H1 (cell line): ENCODE data around the gene KIZ. TPM values are rescaled to one million over a fixed set of nuclear protein-coding genes. Genes with fewer than 3 reads are reported as not detected.

ENCODE experiments used
- CTCF ChIA-PET: fragments of 300-600 bp; sonication (Branson Sonifier 250); formaldehyde crosslinking; loops from one replicate; lab custom pipeline; 2021; ENCODE audit not compliant: partially characterized antibody; lab: Charles Lee
- POLR2A ChIA-PET: fragments of 300-600 bp; sonication (Branson Sonifier 250); formaldehyde crosslinking; loops from one replicate; lab custom pipeline; 2021; ENCODE audit warnings: inconsistent platforms; ENCODE audit not compliant: partially characterized antibody; lab: Charles Lee
- DNase-seq, 2 experiments: peaks; one replicate each; pipeline versions ENCODE4 v3.0.0 to v3.0.0-alpha.2; 2010 to 2022; ENCODE audit warnings: low spot score in 2 of 2, low read depth in 1 of 2, mixed read lengths in 1 of 2
- FAIRE-seq: peaks from 2 replicates; lab custom pipeline; 2011; peaks lifted over from hg19 to GRCh38; lab: Jason Lieb, UNC
- H2AFZ ChIP-seq: 2 replicates; pipeline ENCODE4 v1.8.1; 2012; ENCODE audit warnings: low read length, inconsistent platforms
- H2AK5ac ChIP-seq: 2 replicates; pipeline ENCODE4 v1.6.1; 2013; ENCODE audit warnings: low read depth, low read length
- H2BK120ac ChIP-seq: replicated peaks from 2 replicates; pipeline ENCODE3; 2013; ENCODE audit warnings: low read depth, low read length, inconsistent platforms
- H2BK12ac ChIP-seq: 2 replicates; pipeline ENCODE4 v1.6.1; 2013; ENCODE audit warnings: low read depth, low read length
- H2BK15ac ChIP-seq: 2 replicates; pipeline ENCODE4 v1.6.1; 2013; ENCODE audit warnings: low read length
- H2BK20ac ChIP-seq: 2 replicates; pipeline ENCODE4 v1.6.1; 2013; ENCODE audit warnings: low read length
- H2BK5ac ChIP-seq: 2 replicates; pipeline ENCODE4 v1.6.1; 2013; ENCODE audit warnings: low read depth, low read length
- H3K14ac ChIP-seq: 2 replicates; pipeline ENCODE4 v1.6.1; 2013; ENCODE audit warnings: inconsistent platforms; ENCODE audit not compliant: insufficient read length
- H3K18ac ChIP-seq: 2 replicates; pipeline ENCODE4 v1.6.1; 2013; ENCODE audit warnings: low read length; ENCODE audit errors: extremely low read depth
- H3K23ac ChIP-seq: 2 replicates; pipeline ENCODE4 v1.6.1; 2013; ENCODE audit warnings: inconsistent platforms; ENCODE audit not compliant: insufficient read length
- H3K23me2 ChIP-seq: 2 replicates; pipeline ENCODE4 v1.6.1; 2013; ENCODE audit warnings: low read depth, low read length
- H3K27ac ChIP-seq: 2 replicates; pipeline ENCODE4 v1.6.1; 2011; ENCODE audit warnings: low read depth, low read length, inconsistent platforms
- H3K27me3 ChIP-seq, 4 experiments: replicated peaks in 1 of 4; 1 replicate in 1 of 4; 2 replicates in 3 of 4; pipeline versions ENCODE4 v1.6.1 to v1.8.1; 2011 to 2013; ENCODE audit warnings: low read length in 3 of 4, mild to moderate bottlenecking in 3 of 4, inconsistent platforms in 2 of 4, mixed read lengths in 2 of 4, moderate library complexity in 1 of 4; ENCODE audit not compliant: control insufficient read depth in 3 of 4, insufficient read depth in 3 of 4; ENCODE audit errors: extremely low read depth in 1 of 4
- H3K36me3 ChIP-seq, 4 experiments: 2 replicates each; pipeline versions ENCODE4 v1.6.1 to v1.8.1; 2011 to 2013; ENCODE audit warnings: mild to moderate bottlenecking in 4 of 4, low read length in 3 of 4, moderate library complexity in 2 of 4, control low read depth in 1 of 4, inconsistent platforms in 1 of 4; ENCODE audit not compliant: insufficient read depth in 4 of 4, control insufficient read depth in 2 of 4
- H3K4ac ChIP-seq: replicated peaks from 2 replicates; pipeline ENCODE3; 2013; ENCODE audit warnings: low read length, low read depth, mixed read lengths, inconsistent platforms; ENCODE audit not compliant: insufficient read length
- H3K4me1 ChIP-seq, 4 experiments: replicated peaks in 1 of 4; 1 replicate in 1 of 4; 2 replicates in 3 of 4; pipeline versions ENCODE4 v1.6.1 to v1.8.1; 2011 to 2013; ENCODE audit warnings: low read length in 3 of 4, inconsistent platforms in 2 of 4, mixed read lengths in 1 of 4; ENCODE audit not compliant: insufficient read depth in 4 of 4, control insufficient read depth in 3 of 4
- H3K4me2 ChIP-seq, 2 experiments: 2 replicates each; pipeline versions ENCODE4 v1.6.1 to v1.8.1; 2011 to 2013; ENCODE audit warnings: low read depth in 2 of 2, low read length in 2 of 2, control low read depth in 1 of 2, inconsistent platforms in 1 of 2, mild to moderate bottlenecking in 1 of 2; ENCODE audit not compliant: insufficient read depth in 1 of 2
- H3K4me3 ChIP-seq, 4 experiments: fragments of 200-600, 300-600 bp in 1 of 4; sonication (generic), shearing (Covaris generic), sonication (Bioruptor Twin) in 1 of 4; 2 replicates each; pipeline versions ENCODE4 v1.5.1 to v1.8.1; 2011 to 2016; ENCODE audit warnings: low read length in 4 of 4, low read depth in 3 of 4, control low read depth in 2 of 4, inconsistent platforms in 2 of 4, mild to moderate bottlenecking in 2 of 4, mixed read lengths in 1 of 4, moderate library complexity in 1 of 4; ENCODE audit not compliant: insufficient read depth in 2 of 4; ENCODE audit errors: extremely low read depth in 1 of 4
- H3K56ac ChIP-seq: replicated peaks from 2 replicates; pipeline ENCODE3; 2013; ENCODE audit warnings: low read depth, mild to moderate bottlenecking, mixed read lengths, low read length, inconsistent platforms; ENCODE audit not compliant: insufficient read length
- H3K79me1 ChIP-seq: 2 replicates; pipeline ENCODE4 v1.6.1; 2013; ENCODE audit warnings: low read depth, low read length, control low read depth
- H3K79me2 ChIP-seq, 2 experiments: 2 replicates each; pipeline versions ENCODE4 v1.6.1 to v1.8.1; 2012 to 2013; ENCODE audit warnings: low read length in 2 of 2, mild to moderate bottlenecking in 2 of 2, inconsistent platforms in 1 of 2; ENCODE audit not compliant: insufficient read depth in 2 of 2, control insufficient read depth in 1 of 2
- H3K9ac ChIP-seq, 4 experiments: replicated peaks in 1 of 4; 1 replicate in 1 of 4; 2 replicates in 3 of 4; pipeline versions ENCODE4 v1.6.1 to v1.8.1; 2011 to 2013; ENCODE audit warnings: low read depth in 3 of 4, low read length in 3 of 4, control low read depth in 2 of 4, mild to moderate bottlenecking in 2 of 4, moderate library complexity in 2 of 4, inconsistent platforms in 1 of 4; ENCODE audit errors: extremely low read depth in 1 of 4
- H3K9me3 ChIP-seq, 2 experiments: 2 replicates each; pipeline versions ENCODE4 v1.6.1 to v1.8.1; 2012 to 2013; ENCODE audit warnings: mild to moderate bottlenecking in 2 of 2, moderate library complexity in 2 of 2, control low read depth in 1 of 2, inconsistent platforms in 1 of 2, low read depth in 1 of 2, low read length in 1 of 2, mixed read lengths in 1 of 2; ENCODE audit not compliant: insufficient read depth in 2 of 2
- H4K20me1 ChIP-seq, 2 experiments: replicated peaks in 1 of 2; 2 replicates each; pipeline versions ENCODE3 to v1.8.1; 2011 to 2013; ENCODE audit warnings: inconsistent platforms in 2 of 2, low read length in 2 of 2, mild to moderate bottlenecking in 1 of 2; ENCODE audit not compliant: insufficient read depth in 2 of 2, control insufficient read depth in 1 of 2
- H4K5ac ChIP-seq: 2 replicates; pipeline ENCODE4 v1.6.1; 2013; ENCODE audit warnings: low read length, low read depth, mixed read lengths, inconsistent platforms; ENCODE audit not compliant: insufficient read length
- H4K8ac ChIP-seq: 2 replicates; pipeline ENCODE4 v1.8.0; 2013; ENCODE audit warnings: mild to moderate bottlenecking, moderate library complexity, low read length, inconsistent platforms; ENCODE audit not compliant: insufficient read depth; ENCODE audit errors: extremely low read depth
- H4K91ac ChIP-seq: replicated peaks from 2 replicates; pipeline ENCODE3; 2013; ENCODE audit warnings: low read length, mixed read lengths, inconsistent platforms; ENCODE audit not compliant: insufficient read length
- CTCF ChIP-seq, 3 experiments: IDR thresholded peaks; 1 replicate in 2 of 3; 2 replicates in 1 of 3; pipeline versions ENCODE4 v1.5.1 to v1.6.1; 2011; ENCODE audit warnings: low read length in 3 of 3, mild to moderate bottlenecking in 3 of 3, inconsistent platforms in 2 of 3, low read depth in 1 of 3, moderate library complexity in 1 of 3; ENCODE audit not compliant: insufficient read depth in 1 of 3; ENCODE audit errors: control extremely low read depth in 1 of 3
- EZH2 ChIP-seq: fragments of 200-600 bp; sonication (generic); IDR thresholded peaks from 2 replicates; pipeline ENCODE4 v1.7.1; 2012; ENCODE audit warnings: low read depth, mild to moderate bottlenecking, moderate library complexity, low read length, inconsistent platforms; ENCODE audit not compliant: severe bottlenecking
- PHF8 ChIP-seq: fragments of 200-600 bp; sonication (generic); conservative IDR thresholded peaks from 2 replicates; pipeline ENCODE4 v1.7.1; 2012; ENCODE audit warnings: low read depth, mild to moderate bottlenecking, inconsistent platforms, low read length, moderate library complexity
- SIRT6 ChIP-seq: IDR thresholded peaks from one replicate; pipeline ENCODE4 v1.7.1; 2012; ENCODE audit warnings: low read length, inconsistent platforms
- SP2 ChIP-seq: IDR thresholded peaks from 2 replicates; pipeline ENCODE4 v1.6.1; 2012; ENCODE audit warnings: mild to moderate bottlenecking, low read length, inconsistent platforms
- TAF1 ChIP-seq: IDR thresholded peaks from 2 replicates; pipeline ENCODE4 v1.6.1; 2011; ENCODE audit warnings: mild to moderate bottlenecking, low read depth, low read length
- YY1 ChIP-seq: IDR thresholded peaks from 2 replicates; pipeline ENCODE4 v1.6.1; 2011; ENCODE audit warnings: low read depth, mild to moderate bottlenecking, low read length
- WGBS, 2 experiments: shearing (Covaris generic) in 1 of 2; methylation state at CpG; one replicate each; pipeline versions ENCODE4 v1.1.6 to v1.1.7; 2013 to 2015; ENCODE audit warnings: low lambda C conversion rate in 2 of 2, mixed read lengths in 2 of 2, inconsistent platforms in 1 of 2, low coverage in 1 of 2, missing lambda C conversion rate in 1 of 2; ENCODE audit not compliant: insufficient replicate concordance in 2 of 2, insufficient coverage in 1 of 2, insufficient read length in 1 of 2; ENCODE audit errors: extremely low coverage in 1 of 2, missing lambda C conversion rate in 1 of 2; 5-methylcytosine and 5-hydroxymethylcytosine counted together
- polyA plus RNA-seq, 7 experiments: library from polyadenylated mRNA; depleted of rRNA in 3 of 7; stranded (reverse) in 5 of 7; unstranded in 2 of 7; fragments of >200 nt in 5 of 7; fragments of 200-250 nt in 2 of 7; gene quantifications; 1 replicate in 5 of 7; 2 replicates in 1 of 7; 4 replicates in 1 of 7; pipeline versions ENCODE4 v1.2.1 to v1.2.3, GENCODE V29; 2011 to 2013; ENCODE audit warnings: missing spikeins in 2 of 7, mixed read lengths in 2 of 7
- total RNA-seq: library from RNA; stranded (reverse); fragmentation: NEBNext Ultra II Directional; extraction: Animal tissue kit (Norgen Biotek cat#: 25700); gene quantifications from 2 replicates; pipeline ENCODE4 v1.2.1, GENCODE V29; 2021

Gene KIZ
- total and polyA plus RNA-seq, 2 of the 8 experiments (the other 6 are each of a cell fraction or from before 2014, with no cell fraction given), result 13.0 to 51.7 TPM

DNA sequence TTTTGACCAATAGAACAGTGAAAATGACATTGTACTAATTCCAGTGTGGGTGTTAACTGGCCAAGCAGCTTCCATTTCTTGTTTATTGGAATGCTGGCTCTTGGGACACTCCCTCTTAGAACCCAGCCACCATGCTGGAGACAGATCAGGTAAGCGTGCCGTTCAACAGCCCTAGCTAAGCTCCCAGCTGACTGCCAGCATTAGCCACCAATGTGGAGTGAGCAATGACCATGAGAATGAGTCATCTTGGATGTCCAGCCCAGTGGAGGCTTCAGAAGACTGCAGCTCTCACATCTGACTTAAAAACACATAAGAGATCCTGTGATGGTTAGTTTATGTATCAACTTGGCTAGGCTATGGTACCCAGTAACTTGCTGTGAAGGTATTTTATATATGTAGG, 16.7 kb upstream of the KIZ start:
- no peak overlapping the region for H3K4me2 ChIP-seq
- H3K4ac ChIP-seq, result no peak overlapping the region
- TF ChIP-seq YY1 (no peak), EZH2 (no peak), PHF8 (no peak), SP2 (no peak), CTCF (IDR thresholded peaks at IDR 0.05; ENCODE audit: control extremely low read depth in 1 of 3, insufficient read depth in 1 of 3, low read depth in 1 of 3, low read length in 3 of 3) (no peak), TAF1 (no peak), SIRT6 (no peak)
- no peak overlapping the region for H3K18ac ChIP-seq
- WGBS, 2 experiments, result 84% methylated on average over 2 of the region's 2 CpGs; no CpG with 5 or more reads in 1 of the 2 experiments
- H3K79me1 ChIP-seq, result no peaks in the 10 kb centered on the region
- no peak overlapping the region for H3K27ac ChIP-seq
- peaks cover 0 to under 1% of the 10 kb centered on the region in 2 experiments for H4K20me1 ChIP-seq
- no peak overlapping the region for H3K23ac ChIP-seq
- no peaks in the 10 kb centered on the region for H3K36me3 ChIP-seq
- no peak overlapping the region for H3K4me3 ChIP-seq
- H3K79me2 ChIP-seq, result no peaks in the 10 kb centered on the region
- no peak overlapping the region for H3K56ac ChIP-seq
- H2BK120ac ChIP-seq, result no peak overlapping the region
- H4K91ac ChIP-seq, result no peak overlapping the region
- no peak overlapping the region for H4K8ac ChIP-seq
- no peak overlapping the region for H4K5ac ChIP-seq
- H2AFZ ChIP-seq, result no peak overlapping the region
- H2BK12ac ChIP-seq, result no peak overlapping the region
- ChIA-PET POLR2A (no interaction called here), CTCF (interaction anchor here (1.4 to 2.2 kb wide), 4 partner anchors 14 to 396 kb away, joined by 4 to 6 read pairs (median 5); no protein-coding TSS in a partner anchor)
- no peak for FAIRE-seq
- no peak overlapping the region for H2BK15ac ChIP-seq
- DNase-seq, result no peak
- H3K9me3 ChIP-seq, result no peaks in the 10 kb centered on the region
- no peak overlapping the region for H2BK20ac ChIP-seq
- H2BK5ac ChIP-seq, result no peak overlapping the region
- peaks cover 13% of the 10 kb centered on the region for H3K23me2 ChIP-seq
- H3K4me1 ChIP-seq, result peaks cover 4 to 10% (median 6%) of the 10 kb centered on the region in 4 experiments
- H3K9ac ChIP-seq, result no peak overlapping the region
- peaks cover 20 to 47% (median 39%) of the 10 kb centered on the region in 4 experiments for H3K27me3 ChIP-seq
- no peak overlapping the region for H3K14ac ChIP-seq
- no peak overlapping the region for H2AK5ac ChIP-seq
